HG03460 (cell line): ENCODE measurements around the gene LPCAT3.

Experiments used
- ATAC-seq: cut with Tn5 transposase; IDR thresholded peaks from one replicate; pipeline ENCODE4 v1.9.1; 2021; ENCODE audit not compliant: unreplicated experiment

LPCAT3 gene

DNA sequence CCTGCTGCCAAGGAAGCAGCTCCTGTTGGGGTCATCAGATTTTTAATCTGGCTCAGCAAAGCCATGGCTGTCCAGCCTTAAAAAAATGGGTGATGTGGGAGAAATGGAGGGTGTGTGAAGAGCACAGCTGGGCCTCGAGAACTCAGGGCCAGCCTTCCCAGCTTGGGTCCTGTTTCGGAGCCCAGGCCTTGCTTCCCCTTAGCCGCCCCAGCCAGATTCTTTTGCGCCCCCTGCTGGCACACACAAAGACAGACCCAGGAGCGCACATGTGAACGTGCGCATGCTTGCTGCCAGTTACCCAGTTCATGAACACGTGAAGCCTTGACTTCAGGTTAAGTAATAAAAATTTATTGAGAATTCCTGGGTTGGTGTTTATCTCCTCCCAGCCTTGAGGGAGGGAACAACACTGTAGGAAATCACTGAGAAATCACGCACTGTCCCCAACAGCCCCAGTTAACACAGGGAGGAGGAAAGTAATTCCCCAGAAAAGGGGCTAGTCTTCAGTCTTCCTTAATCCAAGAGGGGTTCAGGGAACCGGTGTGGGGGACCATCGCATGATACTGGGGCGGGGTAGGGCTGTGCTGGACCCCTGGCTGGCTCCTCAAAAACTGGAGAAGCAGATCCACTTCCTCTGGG is 53.1 kb downstream of the LPCAT3 start:
- ATAC-seq, result no peak

DNA sequence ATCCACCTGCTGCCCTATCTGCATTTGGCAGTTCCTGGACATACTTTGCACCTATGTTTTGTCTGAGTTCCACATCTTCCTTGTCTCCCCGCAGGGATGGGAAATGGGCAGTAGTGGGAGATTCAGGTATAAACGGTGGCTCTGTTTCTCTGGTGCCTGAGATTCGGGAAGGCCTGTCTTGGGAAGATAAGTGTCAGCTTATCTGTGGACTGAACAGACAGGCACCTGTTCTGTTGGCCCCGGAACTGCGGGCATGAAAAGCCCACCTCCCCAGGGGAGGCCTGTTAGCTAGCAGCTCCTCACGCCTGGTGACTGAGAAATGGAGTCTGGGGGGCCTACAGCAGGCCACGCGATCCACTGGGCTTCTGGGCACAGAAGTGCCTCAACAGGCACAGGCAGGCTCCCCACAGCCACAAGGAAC is 53.7 kb downstream of the LPCAT3 start:
- no peak for ATAC-seq

GRCh38 chr12:6963791-6964413 is 54.4 kb downstream of the LPCAT3 start:
- ATAC-seq, result no peak

GRCh38 chr12:6963016-6963731 is 55.1 kb downstream of the LPCAT3 start:
- ATAC-seq, result no peak

DNA sequence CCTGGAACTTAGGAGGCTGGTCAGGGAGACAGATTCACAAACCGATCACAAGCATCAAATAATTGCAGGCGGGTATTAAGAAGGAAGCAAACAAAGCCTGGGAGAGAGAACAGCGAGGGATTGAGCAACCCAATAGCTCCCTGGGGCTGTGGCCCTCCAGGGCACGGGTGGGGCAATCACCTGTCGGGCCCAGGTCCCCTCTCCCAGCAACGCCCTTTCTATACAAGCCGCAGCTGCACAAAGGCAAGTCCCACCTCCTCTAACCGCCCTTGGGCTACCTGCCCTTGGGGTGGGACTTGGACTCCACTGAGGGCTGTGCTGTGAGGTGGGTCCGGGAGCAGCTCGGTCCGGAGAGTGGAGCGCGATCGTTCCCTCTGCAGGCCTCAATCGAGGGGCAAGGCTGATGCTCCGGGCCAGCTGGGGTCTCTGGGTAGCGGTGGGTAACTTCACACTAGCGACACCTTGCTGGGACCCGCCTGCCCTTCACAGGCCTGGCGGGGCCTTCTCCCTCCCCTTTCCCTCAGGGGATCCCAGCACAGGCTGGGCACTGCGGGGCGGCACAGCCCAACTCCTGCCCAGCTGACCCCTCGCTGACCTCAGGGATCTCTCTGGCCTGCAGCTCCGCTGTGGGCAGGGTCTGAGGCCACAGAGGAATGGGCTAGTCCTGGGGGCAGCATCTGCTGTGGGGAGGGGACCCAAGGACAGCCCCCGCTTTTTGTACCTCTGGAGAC is 55.8 kb downstream of the LPCAT3 start:
- no peak for ATAC-seq

GRCh38 chr12:6961695-6962284 is 56.5 kb downstream of the LPCAT3 start:
- no peak for ATAC-seq

DNA sequence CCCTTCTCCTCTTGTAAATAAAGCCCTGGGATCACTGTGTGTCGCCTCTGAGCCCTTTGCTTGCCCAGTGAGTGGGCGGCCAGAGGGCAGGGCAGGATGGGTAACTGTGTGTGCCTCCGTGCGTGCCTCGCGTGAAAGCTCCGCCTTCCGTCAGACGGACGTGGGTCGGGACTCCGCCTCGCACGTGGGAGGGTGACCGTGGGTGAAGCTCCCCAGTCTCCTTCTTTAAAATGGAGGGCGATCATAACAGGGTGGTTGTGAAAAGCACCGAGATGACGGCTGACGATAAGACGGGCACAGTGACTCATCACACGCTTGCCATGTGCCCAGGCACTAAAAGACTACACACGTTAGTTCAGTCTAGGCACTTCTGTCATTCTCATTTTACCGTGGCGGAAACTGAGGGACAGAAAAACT is 57.0 kb downstream of the LPCAT3 start:
- no peak for ATAC-seq

GRCh38 chr12:6960593-6961277 is 57.5 kb downstream of the LPCAT3 start:
- no peak for ATAC-seq

DNA sequence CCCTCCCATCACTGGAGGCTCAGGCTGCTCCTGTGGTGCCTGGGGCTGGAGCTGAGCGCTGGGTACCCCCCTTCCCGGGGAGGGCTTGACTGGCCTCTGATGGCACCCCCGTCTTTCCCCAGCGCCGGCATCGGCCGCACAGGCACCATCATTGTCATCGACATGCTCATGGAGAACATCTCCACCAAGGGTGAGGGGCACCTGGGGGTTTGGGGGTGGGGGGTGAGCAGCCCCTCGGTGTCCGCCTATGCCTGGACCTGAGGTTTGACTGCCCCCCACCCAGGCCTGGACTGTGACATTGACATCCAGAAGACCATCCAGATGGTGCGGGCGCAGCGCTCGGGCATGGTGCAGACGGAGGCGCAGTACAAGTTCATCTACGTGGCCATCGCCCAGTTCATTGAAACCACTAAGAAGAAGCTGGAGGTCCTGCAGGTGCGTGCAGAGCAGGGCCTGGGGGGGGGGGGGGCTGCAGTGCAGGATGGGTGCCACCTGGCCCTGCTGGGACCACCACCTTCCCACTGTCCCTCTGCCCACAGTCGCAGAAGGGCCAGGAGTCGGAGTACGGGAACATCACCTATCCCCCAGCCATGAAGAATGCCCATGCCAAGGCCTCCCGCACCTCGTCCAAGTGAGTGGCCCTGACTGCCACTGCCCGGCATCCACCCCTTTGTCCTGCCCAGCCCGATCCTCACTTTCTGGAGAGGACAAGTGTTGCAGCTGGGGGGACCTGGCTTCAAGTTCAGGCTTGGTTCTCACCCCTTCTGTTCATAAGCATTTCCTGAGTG is 58.3 kb downstream of the LPCAT3 start:
- no peak for ATAC-seq

GRCh38 chr12:6959058-6959804 is 59.0 kb downstream of the LPCAT3 start:
- peak; percentile 49 for ATAC-seq

DNA sequence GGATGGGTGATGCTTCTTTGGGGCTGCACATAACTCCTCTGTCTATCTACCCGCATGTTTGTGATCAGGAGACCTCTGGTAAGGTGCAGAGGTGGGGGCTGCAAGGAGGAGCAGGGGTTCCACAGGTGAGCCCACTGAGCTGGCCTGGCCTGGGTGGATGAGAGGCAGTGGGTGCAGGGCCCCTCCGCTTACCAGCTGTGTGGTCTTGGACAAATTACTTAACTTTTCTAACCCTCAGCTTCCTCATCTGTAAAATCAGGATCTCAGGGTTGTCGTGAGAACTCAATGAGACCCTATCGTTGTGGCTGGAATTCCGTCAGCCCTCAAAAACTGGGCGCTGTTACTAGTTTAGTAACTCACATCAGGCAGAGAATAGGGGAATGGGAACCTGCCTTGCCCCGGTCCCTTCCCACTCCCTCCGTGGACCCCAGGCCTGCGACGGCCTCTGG is 59.6 kb downstream of the LPCAT3 start:
- ATAC-seq, result no peak

GRCh38 chr12:6957741-6958608 is 60.3 kb downstream of the LPCAT3 start:
- ATAC-seq, result no peak

DNA sequence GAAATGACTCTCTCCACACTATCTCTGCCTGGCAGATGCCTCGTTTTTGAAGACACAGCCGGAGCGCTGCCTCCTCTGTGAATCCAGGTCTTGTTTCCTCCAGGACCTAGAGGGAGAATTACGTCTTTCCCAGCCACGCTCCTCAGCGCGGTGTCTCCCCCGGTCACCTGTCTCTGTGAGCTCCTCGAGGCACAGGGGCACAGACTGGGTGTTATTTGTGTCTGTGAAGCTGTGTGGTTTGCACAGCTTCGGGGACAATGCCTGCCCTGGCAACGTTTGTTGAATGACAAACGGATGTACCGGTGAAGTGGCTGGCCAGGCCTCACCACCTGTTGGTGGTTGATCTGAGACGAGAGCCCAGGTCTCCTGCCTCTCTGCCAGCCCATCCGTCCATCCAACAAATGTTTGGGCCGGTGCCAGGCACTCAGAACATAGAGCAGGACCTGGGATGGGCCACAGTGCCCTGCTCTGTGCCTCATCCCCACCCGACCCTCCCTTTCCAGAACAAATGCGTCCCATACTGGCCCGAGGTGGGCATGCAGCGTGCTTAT is 61.0 kb downstream of the LPCAT3 start:
- ATAC-seq, result no peak

GRCh38 chr12:6956021-6956727 is 62.1 kb downstream of the LPCAT3 start:
- ATAC-seq, result no peak

DNA sequence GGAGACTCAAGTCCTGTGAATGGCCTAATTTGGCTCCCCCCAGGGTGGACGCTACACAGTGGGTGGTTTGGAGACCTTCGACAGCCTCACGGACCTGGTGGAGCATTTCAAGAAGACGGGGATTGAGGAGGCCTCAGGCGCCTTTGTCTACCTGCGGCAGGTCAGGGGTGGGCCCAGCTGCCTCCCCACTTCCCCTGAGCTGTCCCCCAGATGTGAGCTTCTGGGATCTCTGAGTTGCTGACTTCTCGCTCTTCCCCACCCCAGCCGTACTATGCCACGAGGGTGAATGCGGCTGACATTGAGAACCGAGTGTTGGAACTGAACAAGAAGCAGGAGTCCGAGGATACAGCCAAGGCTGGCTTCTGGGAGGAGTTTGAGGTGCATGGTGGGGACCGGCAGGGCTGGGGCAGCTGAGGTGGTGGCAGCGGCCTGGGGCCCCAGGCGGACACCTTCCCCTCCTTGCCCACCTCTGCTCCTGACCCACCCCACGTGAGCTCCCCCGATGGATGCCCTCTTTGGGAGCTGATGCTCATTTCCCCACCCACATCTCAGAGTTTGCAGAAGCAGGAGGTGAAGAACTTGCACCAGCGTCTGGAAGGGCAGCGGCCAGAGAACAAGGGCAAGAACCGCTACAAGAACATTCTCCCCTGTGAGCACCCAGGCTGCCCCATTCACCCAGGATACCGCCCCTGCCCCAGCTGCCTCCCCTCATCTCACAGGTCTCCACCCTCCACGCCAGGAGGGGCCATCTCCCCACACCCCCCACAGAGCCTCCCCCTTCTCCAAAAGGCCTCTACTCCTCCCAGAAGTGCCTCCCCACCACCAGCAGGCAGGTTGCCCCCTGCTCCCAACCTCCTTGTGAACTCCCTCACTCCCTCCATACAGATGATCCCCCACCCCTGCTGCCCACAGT is 62.9 kb downstream of the LPCAT3 start:
- ATAC-seq, result no peak
